Peyer's patch (tissue), 4 donors: ENCODE data around the gene SIGLEC7.

ENCODE experiments used
- POLR2A ChIP-seq, 2 donors: fragments of 450-650 bp; IDR thresholded peaks; one replicate each; pipeline ENCODE4 v1.5.1; 2017; ENCODE audit warnings: antibody characterized with exemption in 2 of 2, mild to moderate bottlenecking in 2 of 2, moderate library complexity in 2 of 2
- TF ChIP-seq, protein P1 (sequence below), 6 experiments: fragments of 450-650 bp in 4 of 6; fragments of 200-600 bp in 2 of 6; sonication (generic) in 1 of 6; IDR thresholded peaks; one replicate each; pipeline ENCODE4 v1.5.1; 2017 to 2019; ENCODE audit warnings: antibody characterized with exemption in 6 of 6, mild to moderate bottlenecking in 3 of 6, moderate library complexity in 1 of 6

- TF ChIP-seq POLR2A (IDR thresholded peaks at IDR 0.05): no peak
- TF ChIP-seq, protein P1, sequence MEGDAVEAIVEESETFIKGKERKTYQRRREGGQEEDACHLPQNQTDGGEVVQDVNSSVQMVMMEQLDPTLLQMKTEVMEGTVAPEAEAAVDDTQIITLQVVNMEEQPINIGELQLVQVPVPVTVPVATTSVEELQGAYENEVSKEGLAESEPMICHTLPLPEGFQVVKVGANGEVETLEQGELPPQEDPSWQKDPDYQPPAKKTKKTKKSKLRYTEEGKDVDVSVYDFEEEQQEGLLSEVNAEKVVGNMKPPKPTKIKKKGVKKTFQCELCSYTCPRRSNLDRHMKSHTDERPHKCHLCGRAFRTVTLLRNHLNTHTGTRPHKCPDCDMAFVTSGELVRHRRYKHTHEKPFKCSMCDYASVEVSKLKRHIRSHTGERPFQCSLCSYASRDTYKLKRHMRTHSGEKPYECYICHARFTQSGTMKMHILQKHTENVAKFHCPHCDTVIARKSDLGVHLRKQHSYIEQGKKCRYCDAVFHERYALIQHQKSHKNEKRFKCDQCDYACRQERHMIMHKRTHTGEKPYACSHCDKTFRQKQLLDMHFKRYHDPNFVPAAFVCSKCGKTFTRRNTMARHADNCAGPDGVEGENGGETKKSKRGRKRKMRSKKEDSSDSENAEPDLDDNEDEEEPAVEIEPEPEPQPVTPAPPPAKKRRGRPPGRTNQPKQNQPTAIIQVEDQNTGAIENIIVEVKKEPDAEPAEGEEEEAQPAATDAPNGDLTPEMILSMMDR (IDR thresholded peaks at IDR 0.05): no peak
Measured at GRCh38 chr19:51138549-51138979, 3.5 kb upstream of the SIGLEC7 start.
